Measurements from ENCODE around the gene TIMM44.

Gene TIMM44

GRCh38 chr19:7981199-7981598 lies 37.7 kb upstream of the TIMM44 start:
- TF ChIP-seq CTCF (IDR thresholded peaks at IDR 0.05; ENCODE audit: control insufficient read depth, insufficient read depth, low read depth, low read length, missing control alignments), result no peak
- DNase-seq (ENCODE audit: low read depth), result no peak
- H3K4me3 ChIP-seq (ENCODE audit: control insufficient read depth, low read depth, low read length), result no peak overlapping the region

- H3K4me3 ChIP-seq (ENCODE audit: control insufficient read depth, low read depth, low read length), result no peak overlapping the region
- DNase-seq (ENCODE audit: low read depth), result no peak
- TF ChIP-seq CTCF (IDR thresholded peaks at IDR 0.05; ENCODE audit: control insufficient read depth, insufficient read depth, low read depth, low read length, missing control alignments), result no peak
These were observed 37.2 kb upstream of the TIMM44 start for GRCh38 chr19:7980635-7981121.

- no peak for TF ChIP-seq CTCF (IDR thresholded peaks at IDR 0.05; ENCODE audit: control insufficient read depth, insufficient read depth, low read depth, low read length, missing control alignments)
- no peak overlapping the region for H3K4me3 ChIP-seq (ENCODE audit: control insufficient read depth, low read depth, low read length)
- no peak for DNase-seq (ENCODE audit: low read depth)
These were observed 36.7 kb upstream of the TIMM44 start for GRCh38 chr19:7980168-7980567.

- no peak for DNase-seq (ENCODE audit: low read depth)
- TF ChIP-seq CTCF (IDR thresholded peaks at IDR 0.05; ENCODE audit: control insufficient read depth, insufficient read depth, low read depth, low read length, missing control alignments), result no peak
- H3K4me3 ChIP-seq (ENCODE audit: control insufficient read depth, low read depth, low read length), result no peak overlapping the region
These were observed 36.1 kb upstream of the TIMM44 start for GRCh38 chr19:7979559-7979958.

- no peak for DNase-seq (ENCODE audit: low read depth)
- no peak overlapping the region for H3K4me3 ChIP-seq (ENCODE audit: control insufficient read depth, low read depth, low read length)
- TF ChIP-seq CTCF (IDR thresholded peaks at IDR 0.05; ENCODE audit: control insufficient read depth, insufficient read depth, low read depth, low read length, missing control alignments), result no peak
These were observed 35.5 kb upstream of the TIMM44 start for GRCh38 chr19:7979011-7979410.

- DNase-seq (ENCODE audit: low read depth), result no peak
- no peak overlapping the region for H3K4me3 ChIP-seq (ENCODE audit: control insufficient read depth, low read depth, low read length)
- TF ChIP-seq CTCF (IDR thresholded peaks at IDR 0.05; ENCODE audit: control insufficient read depth, insufficient read depth, low read depth, low read length, missing control alignments), result no peak
These were observed 34.8 kb upstream of the TIMM44 start for GRCh38 chr19:7978179-7978825.

GRCh38 chr19:7977723-7978040 lies 34.2 kb upstream of the TIMM44 start:
- H3K4me3 ChIP-seq (ENCODE audit: control insufficient read depth, low read depth, low read length), result no peak overlapping the region
- no peak for DNase-seq (ENCODE audit: low read depth)
- no peak for TF ChIP-seq CTCF (IDR thresholded peaks at IDR 0.05; ENCODE audit: control insufficient read depth, insufficient read depth, low read depth, low read length, missing control alignments)
